Measurements from ENCODE around the gene IER5L. TPM values are rescaled to one million over a fixed set of nuclear protein-coding genes. Genes with fewer than 3 reads are reported as not detected.

The IER5L gene
- 10 to 100 TPM in 3 of 4 donors, 1 to 10 TPM in 1; 9.7 to 20.7 (median 13.6) TPM for polyA plus RNA-seq (ENCODE audit: insufficient read length in 4 of 4)

GRCh38 chr9:129177791-129178567 lies at the start of gene IER5L:
IER5L (minus strand) TSS chr9:129178261; CDS start chr9:129178052, 209 bp downstream.
- DNase-seq (ENCODE audit: low read depth in 4 of 4, low spot score in 2 of 4): peak in 3 of 4 donors; percentile 82 to 91 (median 91)

GRCh38 chr9:129227843-129228189 lies 49.8 kb upstream of the IER5L start:
- DNase-seq (ENCODE audit: low read depth in 4 of 4, low spot score in 2 of 4): no peak

- no peak for DNase-seq (ENCODE audit: low read depth in 4 of 4, low spot score in 2 of 4)
These were observed 47.8 kb upstream of the IER5L start for GRCh38 chr9:129225815-129226214.

GRCh38 chr9:129225490-129225778 lies 47.4 kb upstream of the IER5L start:
- DNase-seq (ENCODE audit: low read depth in 4 of 4, low spot score in 2 of 4): no peak

GRCh38 chr9:129224618-129225489 lies 46.8 kb upstream of the IER5L start:
- no peak for DNase-seq (ENCODE audit: low read depth in 4 of 4, low spot score in 2 of 4)

- DNase-seq (ENCODE audit: low read depth in 4 of 4, low spot score in 2 of 4): no peak
These were observed 45.6 kb upstream of the IER5L start for GRCh38 chr9:129223551-129224208.

- DNase-seq (ENCODE audit: low read depth in 4 of 4, low spot score in 2 of 4): no peak
These were observed 44.8 kb upstream of the IER5L start for GRCh38 chr9:129222819-129223218.

GRCh38 chr9:129221979-129222635 lies 44.0 kb upstream of the IER5L start:
- DNase-seq (ENCODE audit: low read depth in 4 of 4, low spot score in 2 of 4): no peak

GRCh38 chr9:129221233-129221632 lies 43.2 kb upstream of the IER5L start:
- DNase-seq (ENCODE audit: low read depth in 4 of 4, low spot score in 2 of 4): no peak

GRCh38 chr9:129220771-129221170 lies 42.7 kb upstream of the IER5L start:
- no peak for DNase-seq (ENCODE audit: low read depth in 4 of 4, low spot score in 2 of 4)

- DNase-seq (ENCODE audit: low read depth in 4 of 4, low spot score in 2 of 4): no peak
These were observed 40.9 kb upstream of the IER5L start for GRCh38 chr9:129218918-129219317.

GRCh38 chr9:129218272-129218625 lies 40.2 kb upstream of the IER5L start:
- DNase-seq (ENCODE audit: low read depth in 4 of 4, low spot score in 2 of 4): no peak

GRCh38 chr9:129213551-129213950 lies 35.5 kb upstream of the IER5L start:
- DNase-seq (ENCODE audit: low read depth in 4 of 4, low spot score in 2 of 4): no peak

GRCh38 chr9:129211686-129212085 lies 33.6 kb upstream of the IER5L start:
- no peak for DNase-seq (ENCODE audit: low read depth in 4 of 4, low spot score in 2 of 4)

GRCh38 chr9:129210125-129210524 lies 32.1 kb upstream of the IER5L start:
- DNase-seq (ENCODE audit: low read depth in 4 of 4, low spot score in 2 of 4): no peak

GRCh38 chr9:129209580-129209979 lies 31.5 kb upstream of the IER5L start:
- DNase-seq (ENCODE audit: low read depth in 4 of 4, low spot score in 2 of 4): no peak

GRCh38 chr9:129209109-129209508 lies 31.0 kb upstream of the IER5L start:
- no peak for DNase-seq (ENCODE audit: low read depth in 4 of 4, low spot score in 2 of 4)

- no peak for DNase-seq (ENCODE audit: low read depth in 4 of 4, low spot score in 2 of 4)
These were observed 30.4 kb upstream of the IER5L start for GRCh38 chr9:129208207-129209032.

GRCh38 chr9:129206905-129207304 lies 28.8 kb upstream of the IER5L start:
- no peak for DNase-seq (ENCODE audit: low read depth in 4 of 4, low spot score in 2 of 4)

GRCh38 chr9:129206401-129206800 lies 28.3 kb upstream of the IER5L start:
- DNase-seq (ENCODE audit: low read depth in 4 of 4, low spot score in 2 of 4): no peak
